CD4-positive, alpha-beta T cell treated with Interferon alpha-2 for 1 hour (primary cell): ENCODE data around the gene ERGIC3.
"Not testable (repeated sequence)": the region's sequence is repeated elsewhere in the genome, so short reads cannot be mapped to it uniquely, and the experiment has no call there.

Experiments
- DNase-seq, 2 donors: peaks; one replicate each; pipeline ENCODE4 v3.0.0-alpha.2; 2020 to 2022

ERGIC3 gene

GRCh38 chr20:35541783-35542662, at the start of gene ERGIC3:
Gene ERGIC3, plus strand, starts transcription at chr20:35542078. Its CDS starts 20 bp downstream, at chr20:35542098.
- peak; percentile 96 to 97 for DNase-seq

- DNase-seq, result no peak
Measured at GRCh38 chr20:35492352-35492751, 49.5 kb upstream of the ERGIC3 start.

GRCh38 chr20:35496481-35496880, 45.4 kb upstream of the ERGIC3 start:
- no peak for DNase-seq

DNA sequence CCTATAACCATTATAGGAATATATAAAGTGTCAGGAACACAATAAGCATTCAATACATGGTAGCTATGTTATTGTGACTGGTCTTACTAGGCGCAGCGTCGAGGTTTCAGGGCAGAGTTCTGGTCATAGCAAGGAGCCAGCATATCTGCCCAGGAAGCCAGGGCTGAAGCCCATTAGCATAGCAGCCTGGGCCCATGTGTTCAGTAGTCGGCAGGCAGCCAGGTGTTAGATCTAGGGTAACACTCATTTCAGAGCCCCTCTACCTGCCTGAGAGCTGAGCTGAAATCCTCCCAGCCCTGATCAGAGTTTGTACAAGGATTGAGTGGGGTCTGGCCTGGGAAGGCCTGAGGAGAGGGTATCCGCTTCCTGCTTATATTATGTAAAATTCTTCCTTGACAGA, 44.6 kb upstream of the ERGIC3 start:
- no peak for DNase-seq

DNA sequence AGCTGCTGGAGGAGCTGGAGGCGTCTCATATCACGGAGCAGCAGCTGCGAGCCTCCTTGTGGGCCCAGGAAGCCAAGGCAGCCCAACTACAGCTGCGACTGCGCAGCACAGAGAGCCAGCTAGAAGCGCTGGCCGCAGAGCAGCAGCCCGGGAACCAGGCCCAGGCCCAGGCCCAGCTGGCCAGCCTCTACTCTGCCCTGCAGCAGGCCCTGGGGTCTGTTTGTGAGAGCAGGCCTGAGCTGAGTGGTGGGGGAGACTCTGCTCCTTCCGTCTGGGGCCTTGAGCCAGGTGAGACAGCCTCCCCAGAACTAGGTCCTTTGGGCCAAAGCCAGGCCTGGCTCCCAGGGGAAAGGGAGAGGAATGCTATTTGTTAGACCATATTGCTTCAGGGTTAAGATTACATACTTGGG, 44.1 kb upstream of the ERGIC3 start:
- no peak for DNase-seq

GRCh38 chr20:35499271-35499670, 42.6 kb upstream of the ERGIC3 start:
- DNase-seq, result no peak

- DNase-seq, result peak in 1 of 2 donors; percentile 49
Measured at GRCh38 chr20:35502352-35502751, 39.5 kb upstream of the ERGIC3 start.

DNA sequence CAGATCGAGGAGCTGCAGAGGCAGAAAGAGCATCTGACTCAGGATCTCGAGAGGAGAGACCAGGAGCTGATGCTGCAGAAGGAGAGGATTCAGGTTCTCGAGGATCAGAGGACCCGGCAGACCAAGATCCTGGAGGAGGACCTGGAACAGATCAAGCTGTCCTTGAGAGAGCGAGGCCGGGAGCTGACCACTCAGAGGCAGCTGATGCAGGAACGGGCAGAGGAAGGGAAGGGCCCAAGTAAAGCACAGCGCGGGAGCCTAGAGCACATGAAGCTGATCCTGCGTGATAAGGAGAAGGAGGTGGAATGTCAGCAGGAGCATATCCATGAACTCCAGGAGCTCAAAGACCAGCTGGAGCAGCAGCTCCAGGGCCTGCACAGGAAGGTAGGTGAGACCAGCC, 38.6 kb upstream of the ERGIC3 start:
- no peak for DNase-seq

GRCh38 chr20:35503841-35504561, 37.9 kb upstream of the ERGIC3 start:
- no peak for DNase-seq

GRCh38 chr20:35504751-35505150, 37.1 kb upstream of the ERGIC3 start:
- DNase-seq, result no peak

- DNase-seq, result no peak
Measured at GRCh38 chr20:35506179-35506578, 35.7 kb upstream of the ERGIC3 start.

GRCh38 chr20:35506872-35507638, 34.8 kb upstream of the ERGIC3 start:
- DNase-seq, result no peak

GRCh38 chr20:35508493-35509218, 33.2 kb upstream of the ERGIC3 start:
- no peak for DNase-seq

GRCh38 chr20:35510951-35511735, 30.7 kb upstream of the ERGIC3 start:
- no peak for DNase-seq

GRCh38 chr20:35511814-35512420, 30.0 kb upstream of the ERGIC3 start:
- DNase-seq, result peak in 1 of 2 donors; percentile 17

DNA sequence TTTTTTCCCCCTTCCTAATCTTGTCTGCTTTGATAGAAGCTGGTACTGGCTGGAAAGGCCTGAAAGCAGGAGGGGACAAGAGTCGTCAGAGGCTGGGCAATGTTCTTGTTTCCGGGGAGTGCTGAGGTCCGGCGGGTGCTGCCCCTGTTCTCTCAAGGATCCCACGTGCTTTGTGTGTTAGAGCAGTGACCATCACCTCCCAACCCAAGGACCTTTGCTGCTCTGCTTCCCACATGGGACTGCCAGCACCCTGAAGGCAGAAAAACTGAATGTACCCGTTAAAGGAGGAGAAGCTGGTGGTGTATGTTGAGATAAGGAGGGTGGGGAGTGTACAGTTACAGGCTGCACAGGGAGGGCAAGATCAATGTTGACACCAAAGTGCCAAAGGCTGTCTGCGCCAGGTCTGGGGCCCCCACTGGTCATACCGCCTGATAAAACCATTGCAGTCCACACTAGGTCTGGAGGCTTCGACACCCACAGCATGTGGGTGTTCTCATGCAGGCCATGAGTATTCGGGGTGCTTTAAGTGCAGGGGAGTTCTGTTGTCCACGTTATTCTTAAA, 27.4 kb upstream of the ERGIC3 start:
- no peak for DNase-seq

- no peak for DNase-seq
Measured at GRCh38 chr20:35515341-35515740, 26.5 kb upstream of the ERGIC3 start.

DNA sequence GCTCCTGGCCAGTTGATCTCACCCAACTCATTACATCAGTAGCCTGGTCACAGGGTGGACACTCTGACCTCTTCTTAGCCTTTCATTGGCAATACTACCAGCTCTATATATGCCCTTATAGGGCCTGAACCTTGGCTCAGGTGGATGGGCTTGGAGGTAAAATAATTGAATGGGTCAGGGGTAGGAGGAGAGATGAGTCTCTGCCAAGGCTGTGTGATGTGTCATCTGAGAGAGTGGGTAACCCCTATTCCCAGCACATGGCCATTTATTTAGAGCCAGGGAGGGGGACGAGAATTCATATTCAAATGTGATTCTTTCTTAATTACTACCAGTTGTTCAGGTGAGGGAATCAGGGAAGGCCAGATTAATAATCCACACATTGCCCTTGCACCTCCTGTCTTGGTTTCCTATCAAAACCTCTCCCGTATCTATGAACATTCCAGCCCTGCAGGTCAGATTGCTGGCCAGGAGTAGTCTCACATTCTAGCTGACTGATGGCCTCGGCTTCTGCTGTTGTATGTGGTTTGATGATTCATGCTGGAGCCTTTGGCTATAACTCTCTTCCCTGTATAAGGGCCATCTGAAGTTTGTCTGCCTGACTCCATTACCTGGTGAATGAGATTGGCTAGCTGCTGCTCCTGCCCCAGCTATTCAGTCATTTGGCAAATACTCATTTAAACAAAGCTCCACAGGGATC, 25.8 kb upstream of the ERGIC3 start:
- DNase-seq, result no peak

DNA sequence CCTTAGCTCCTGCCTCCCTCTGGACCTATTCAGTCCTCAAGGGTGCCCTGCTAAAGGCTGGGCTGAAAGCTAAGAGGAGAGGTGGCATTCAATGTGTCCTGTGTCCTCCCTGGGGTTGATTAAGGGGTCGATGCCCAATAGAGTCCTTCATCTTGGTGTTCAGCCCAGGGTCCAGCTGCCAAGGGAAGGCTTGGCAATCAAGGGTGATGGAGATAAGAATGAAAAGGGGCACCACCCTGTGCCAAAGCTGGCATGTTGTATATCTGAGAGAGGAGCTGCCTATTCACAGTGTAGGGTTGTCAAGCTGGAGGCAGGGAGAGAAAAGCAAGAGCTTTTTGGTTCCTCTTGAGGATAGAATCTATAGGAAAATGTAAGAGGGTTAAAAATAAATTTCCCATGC, 24.8 kb upstream of the ERGIC3 start:
- no peak for DNase-seq

DNA sequence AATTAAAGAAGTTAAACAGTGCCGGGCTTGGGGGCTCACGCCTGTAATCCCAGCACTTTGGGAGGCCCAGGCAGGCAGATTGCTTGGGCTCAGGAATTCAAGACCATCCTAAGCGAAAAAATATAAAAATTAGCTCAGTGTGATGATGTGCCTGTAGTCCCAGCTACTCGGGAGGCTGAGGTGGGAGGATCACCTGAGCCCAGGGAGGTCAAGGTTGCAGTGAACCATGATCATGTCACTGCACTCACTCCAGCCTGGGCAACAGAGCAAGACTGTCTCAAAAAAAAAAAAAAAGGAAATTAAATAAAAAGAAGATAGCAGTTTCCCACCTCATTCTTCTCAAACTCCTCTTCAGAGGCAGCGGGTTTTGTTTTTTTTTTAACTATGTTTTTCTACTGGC, 24.1 kb upstream of the ERGIC3 start:
- DNase-seq, result not testable (repeated sequence)
